H9 (cell line): ENCODE measurements around the gene TPT1. TPM values are rescaled to one million over a fixed set of nuclear protein-coding genes. Genes with fewer than 3 reads are reported as not detected.
"Not testable (repeated sequence)": the region's sequence is repeated elsewhere in the genome, so short reads cannot be mapped to it uniquely, and the experiment has no call there.

Experiments used
- DNase-seq: peaks from one replicate; pipeline ENCODE4 v3.0.0-alpha.2; 2017
- H2AFZ ChIP-seq: one replicate; pipeline ENCODE4 v1.6.1; 2013; ENCODE audit warnings: mild to moderate bottlenecking, low read length, control low read depth, moderate library complexity
- H2AK5ac ChIP-seq: 2 replicates; pipeline ENCODE4 v1.6.1; 2013; ENCODE audit warnings: low read length, control low read depth, mixed read lengths; ENCODE audit not compliant: insufficient read length
- H2BK120ac ChIP-seq: one replicate; pipeline ENCODE4 v1.6.1; 2013; ENCODE audit warnings: low read depth, mild to moderate bottlenecking, low read length, control low read depth, inconsistent platforms; ENCODE audit not compliant: poor library complexity, severe bottlenecking
- H2BK12ac ChIP-seq: 2 replicates; pipeline ENCODE4 v1.6.1; 2013; ENCODE audit warnings: low read length, control low read depth, mixed read lengths, low read depth; ENCODE audit not compliant: insufficient read length
- H2BK15ac ChIP-seq: 2 replicates; pipeline ENCODE4 v1.6.1; 2013; ENCODE audit warnings: low read depth, low read length, control low read depth
- H2BK20ac ChIP-seq: one replicate; pipeline ENCODE4 v1.6.1; 2013; ENCODE audit warnings: low read depth, mild to moderate bottlenecking, low read length, control low read depth, inconsistent platforms; ENCODE audit not compliant: poor library complexity, severe bottlenecking
- H2BK5ac ChIP-seq: 2 replicates; pipeline ENCODE4 v1.6.1; 2013; ENCODE audit warnings: low read length, control low read depth, mixed read lengths; ENCODE audit not compliant: insufficient read length
- H3K14ac ChIP-seq: 2 replicates; pipeline ENCODE4 v1.6.1; 2013; ENCODE audit warnings: low read length, control low read depth; ENCODE audit not compliant: insufficient read depth
- H3K18ac ChIP-seq: 2 replicates; pipeline ENCODE4 v1.6.1; 2013; ENCODE audit warnings: low read depth, mild to moderate bottlenecking, mixed read lengths, low read length, control low read depth; ENCODE audit not compliant: insufficient read length
- H3K23ac ChIP-seq: 2 replicates; pipeline ENCODE4 v1.6.1; 2013; ENCODE audit warnings: low read length, control low read depth, mixed read lengths, low read depth; ENCODE audit not compliant: insufficient read length
- H3K23me2 ChIP-seq: 2 replicates; pipeline ENCODE4 v1.6.1; 2013; ENCODE audit warnings: low read depth, mild to moderate bottlenecking, mixed read lengths, low read length, control low read depth; ENCODE audit not compliant: insufficient read length, poor library complexity, severe bottlenecking
- H3K27ac ChIP-seq: 2 replicates; pipeline ENCODE4 v1.5.1; 2013; ENCODE audit warnings: low read length, control low read depth, mixed read lengths, low read depth; ENCODE audit not compliant: insufficient read length
- H3K27me3 ChIP-seq: 2 replicates; pipeline ENCODE4 v1.6.1; 2013; ENCODE audit warnings: low read length, control low read depth, inconsistent platforms; ENCODE audit not compliant: insufficient read depth
- H3K4ac ChIP-seq: 2 replicates; pipeline ENCODE4 v1.6.1; 2013; ENCODE audit warnings: low read depth, mild to moderate bottlenecking, control low read depth, inconsistent platforms, low read length, moderate library complexity
- H3K4me1 ChIP-seq: 2 replicates; pipeline ENCODE4 v1.6.1; 2013; ENCODE audit warnings: low read length, control low read depth, inconsistent platforms; ENCODE audit not compliant: insufficient read depth
- H3K4me2 ChIP-seq: 2 replicates; pipeline ENCODE4 v1.6.1; 2013; ENCODE audit warnings: low read length, control low read depth, mixed read lengths; ENCODE audit not compliant: insufficient read length, insufficient read depth
- H3K56ac ChIP-seq: 2 replicates; pipeline ENCODE4 v1.6.1; 2013; ENCODE audit warnings: low read depth, mild to moderate bottlenecking, mixed read lengths, low read length, control low read depth; ENCODE audit not compliant: insufficient read length
- H3K79me1 ChIP-seq: 2 replicates; pipeline ENCODE4 v1.6.1; 2013; ENCODE audit warnings: low read depth, mild to moderate bottlenecking, moderate library complexity, low read length, control low read depth, inconsistent platforms; ENCODE audit not compliant: insufficient read depth, poor library complexity, severe bottlenecking
- H3K79me2 ChIP-seq: 2 replicates; pipeline ENCODE4 v1.6.1; 2013; ENCODE audit warnings: low read length, control low read depth, inconsistent platforms; ENCODE audit not compliant: insufficient read depth
- H3K9ac ChIP-seq: 2 replicates; pipeline ENCODE4 v1.6.1; 2013; ENCODE audit warnings: low read length, control low read depth, mixed read lengths; ENCODE audit not compliant: insufficient read length; ENCODE audit errors: extremely low read depth
- H3K9me3 ChIP-seq: one replicate; pipeline ENCODE4 v1.6.1; 2013; ENCODE audit warnings: low read depth, low read length, inconsistent platforms; ENCODE audit not compliant: control insufficient read depth
- H3T11ph ChIP-seq: one replicate; pipeline ENCODE4 v1.6.1; 2013; ENCODE audit warnings: mild to moderate bottlenecking, low read length, control low read depth, inconsistent platforms
- H4K20me1 ChIP-seq: one replicate; pipeline ENCODE4 v1.6.1; 2013; ENCODE audit not compliant: control insufficient read depth, insufficient read length, insufficient read depth
- H4K5ac ChIP-seq: 2 replicates; pipeline ENCODE4 v1.6.1; 2013; ENCODE audit warnings: low read depth, mild to moderate bottlenecking, mixed read lengths, low read length, control low read depth; ENCODE audit not compliant: insufficient read length
- H4K8ac ChIP-seq: replicated peaks from 2 replicates; pipeline ENCODE4 v1.6.1; 2013; ENCODE audit warnings: low read length, control low read depth, mixed read lengths, low read depth; ENCODE audit not compliant: insufficient read length
- H4K91ac ChIP-seq: 2 replicates; pipeline ENCODE4 v1.6.1; 2013; ENCODE audit warnings: low read depth, mild to moderate bottlenecking, moderate library complexity, mixed read lengths, low read length, control low read depth; ENCODE audit not compliant: insufficient read length
- H3K27ac Mint-ChIP-seq, 3 experiments: 2 replicates in 2 of 3; 3 replicates in 1 of 3; pipeline ENCODE4 v1.8.0; 2020 to 2021; ENCODE audit warnings: mixed read lengths in 3 of 3, mild to moderate bottlenecking in 1 of 3, moderate library complexity in 1 of 3
- H3K27me3 Mint-ChIP-seq: 2 replicates; pipeline ENCODE4 v1.8.0; 2021; ENCODE audit warnings: low read depth, mild to moderate bottlenecking, moderate library complexity, mixed read lengths
- H3K36me3 Mint-ChIP-seq, 3 experiments: 2 replicates in 2 of 3; 3 replicates in 1 of 3; pipeline ENCODE4 v1.8.0; 2020 to 2021; ENCODE audit warnings: low read depth in 3 of 3, mixed read lengths in 3 of 3; ENCODE audit not compliant: insufficient read depth in 1 of 3
- H3K4me1 Mint-ChIP-seq, 2 experiments: 2 replicates each; pipeline ENCODE4 v1.8.0; 2020; ENCODE audit warnings: mixed read lengths in 2 of 2
- H3K4me3 Mint-ChIP-seq, 2 experiments: 2 replicates in 1 of 2; 3 replicates in 1 of 2; pipeline ENCODE4 v1.8.0; 2020 to 2021; ENCODE audit warnings: mild to moderate bottlenecking in 2 of 2, mixed read lengths in 2 of 2, moderate library complexity in 1 of 2
- H3K9me3 Mint-ChIP-seq, 2 experiments: 2 replicates in 1 of 2; 3 replicates in 1 of 2; pipeline ENCODE4 v1.8.0; 2020; ENCODE audit warnings: mild to moderate bottlenecking in 2 of 2, mixed read lengths in 2 of 2, moderate library complexity in 1 of 2
- WGBS: extraction: QIAGEN DNeasy Blood & Tissue Kit; methylation state at CpG from one replicate; pipeline ENCODE4 v1.1.7; 2013; ENCODE audit warnings: missing lambda C conversion rate, low lambda C conversion rate, mixed read lengths; ENCODE audit not compliant: insufficient read length; ENCODE audit errors: extremely low coverage; 5-methylcytosine and 5-hydroxymethylcytosine counted together
- total RNA-seq: library from RNA; stranded (reverse); gene quantifications from 2 replicates; pipeline ENCODE4 v1.2.1, GENCODE V29; 2021

Gene TPT1
- total RNA-seq, 1 experiment from 2014 or later: 2,205 TPM

GRCh38 chr13:45377314-45377713 is 36.3 kb upstream of the TPT1 start:
- not testable (repeated sequence) for H2AK5ac ChIP-seq, H3K9ac ChIP-seq, H4K8ac ChIP-seq, H2BK20ac ChIP-seq, H3K27ac Mint-ChIP-seq, H2BK15ac ChIP-seq, H3T11ph ChIP-seq, H3K56ac ChIP-seq, H3K4me1 ChIP-seq, H3K23ac ChIP-seq, H3K4me3 Mint-ChIP-seq, H4K5ac ChIP-seq, H3K27me3 ChIP-seq, H3K27me3 Mint-ChIP-seq, H3K14ac ChIP-seq, H3K4me2 ChIP-seq, H2AFZ ChIP-seq, H4K91ac ChIP-seq, H3K4me1 Mint-ChIP-seq, H3K79me1 ChIP-seq, H3K36me3 Mint-ChIP-seq, H3K23me2 ChIP-seq, H3K9me3 Mint-ChIP-seq, H3K9me3 ChIP-seq, H3K79me2 ChIP-seq, H2BK120ac ChIP-seq, H2BK12ac ChIP-seq, H2BK5ac ChIP-seq, H3K27ac ChIP-seq, H4K20me1 ChIP-seq, H3K4ac ChIP-seq, DNase-seq, H3K18ac ChIP-seq
- WGBS: no CpG with 5 or more reads among the region's 12 CpGs

- not testable (repeated sequence) for H3K4me2 ChIP-seq, H3K9me3 ChIP-seq, H4K8ac ChIP-seq, H3K27ac Mint-ChIP-seq, H3T11ph ChIP-seq, H4K20me1 ChIP-seq, H3K36me3 Mint-ChIP-seq, H2BK5ac ChIP-seq, DNase-seq, H3K27me3 ChIP-seq, H3K18ac ChIP-seq, H3K27ac ChIP-seq, H2BK15ac ChIP-seq, H2BK12ac ChIP-seq, H3K79me2 ChIP-seq, H3K9ac ChIP-seq, H3K4me3 Mint-ChIP-seq, H3K79me1 ChIP-seq, H4K91ac ChIP-seq, H3K4ac ChIP-seq, H2AFZ ChIP-seq, H3K23ac ChIP-seq, H2BK120ac ChIP-seq, H3K14ac ChIP-seq, H3K4me1 ChIP-seq, H3K27me3 Mint-ChIP-seq, H3K9me3 Mint-ChIP-seq, H3K23me2 ChIP-seq, H4K5ac ChIP-seq, H2BK20ac ChIP-seq, H3K56ac ChIP-seq, H2AK5ac ChIP-seq
- peaks cover 9 to 11% of the 10 kb centered on the region in 2 experiments for H3K4me1 Mint-ChIP-seq
- WGBS: no CpG with 5 or more reads among the region's 8 CpGs
Observed at GRCh38 chr13:45376651-45377050, 35.7 kb upstream of the TPT1 start.
